GM18909 (cell line): ENCODE results near the gene KDM2B.

ENCODE experiments used
- ATAC-seq: cut with Tn5 transposase; IDR thresholded peaks from one replicate; pipeline ENCODE4 v1.9.1; 2021; ENCODE audit warnings: mild to moderate bottlenecking; ENCODE audit not compliant: unreplicated experiment, poor library complexity

KDM2B gene

GRCh38 chr12:121468499-121468801, 112.4 kb downstream of the KDM2B start:
- no peak for ATAC-seq

- ATAC-seq = no peak
Measured at GRCh38 chr12:121467638-121468498, 113.0 kb downstream of the KDM2B start.

- ATAC-seq = peak; percentile 91
Measured at GRCh38 chr12:121466794-121467637, 113.8 kb downstream of the KDM2B start.

GRCh38 chr12:121465921-121466793, 114.7 kb downstream of the KDM2B start:
- ATAC-seq = peak; percentile 12

GRCh38 chr12:121464331-121464730, 116.5 kb downstream of the KDM2B start:
- no peak for ATAC-seq

GRCh38 chr12:121461048-121461447, 119.8 kb downstream of the KDM2B start:
- ATAC-seq = no peak

GRCh38 chr12:121456551-121456950, 124.3 kb downstream of the KDM2B start:
- no peak for ATAC-seq

- ATAC-seq = no peak
Measured at GRCh38 chr12:121455766-121456420, 124.9 kb downstream of the KDM2B start.

GRCh38 chr12:121454921-121455320, 125.9 kb downstream of the KDM2B start:
- no peak for ATAC-seq

GRCh38 chr12:121453629-121454028, 127.2 kb downstream of the KDM2B start:
- no peak for ATAC-seq

GRCh38 chr12:121452985-121453360, 127.8 kb downstream of the KDM2B start:
- ATAC-seq = no peak

GRCh38 chr12:121452340-121452984, 128.4 kb downstream of the KDM2B start:
- ATAC-seq = no peak

GRCh38 chr12:121451961-121452339, 128.9 kb downstream of the KDM2B start:
- no peak for ATAC-seq

GRCh38 chr12:121448771-121449315, 132.0 kb downstream of the KDM2B start:
- ATAC-seq = no peak

- no peak for ATAC-seq
Measured at GRCh38 chr12:121446750-121447149, 134.1 kb downstream of the KDM2B start.

GRCh38 chr12:121444842-121445202, 136.0 kb downstream of the KDM2B start:
- ATAC-seq = no peak

- ATAC-seq = no peak
Measured at GRCh38 chr12:121443911-121444841, 136.6 kb downstream of the KDM2B start.

- no peak for ATAC-seq
Measured at GRCh38 chr12:121443193-121443870, 137.5 kb downstream of the KDM2B start.
